H1 (cell line): ENCODE results near the gene RAPGEF1. TPM values are rescaled to one million over a fixed set of nuclear protein-coding genes. Genes with fewer than 3 reads are reported as not detected.

Experiments
- CTCF ChIA-PET: fragments of 300-600 bp; sonication (Branson Sonifier 250); formaldehyde crosslinking; loops from one replicate; lab custom pipeline; 2021; ENCODE audit not compliant: partially characterized antibody; lab: Charles Lee
- POLR2A ChIA-PET: fragments of 300-600 bp; sonication (Branson Sonifier 250); formaldehyde crosslinking; loops from one replicate; lab custom pipeline; 2021; ENCODE audit warnings: inconsistent platforms; ENCODE audit not compliant: partially characterized antibody; lab: Charles Lee
- DNase-seq, 2 experiments: peaks; one replicate each; pipeline versions ENCODE4 v3.0.0 to v3.0.0-alpha.2; 2010 to 2022; ENCODE audit warnings: low spot score in 2 of 2, low read depth in 1 of 2, mixed read lengths in 1 of 2
- FAIRE-seq: peaks from 2 replicates; lab custom pipeline; 2011; peaks lifted over from hg19 to GRCh38; lab: Jason Lieb, UNC
- H2AFZ ChIP-seq: 2 replicates; pipeline ENCODE4 v1.8.1; 2012; ENCODE audit warnings: low read length, inconsistent platforms
- H2AK5ac ChIP-seq: 2 replicates; pipeline ENCODE4 v1.6.1; 2013; ENCODE audit warnings: low read depth, low read length
- H2BK120ac ChIP-seq: replicated peaks from 2 replicates; pipeline ENCODE3; 2013; ENCODE audit warnings: low read depth, low read length, inconsistent platforms
- H2BK12ac ChIP-seq: 2 replicates; pipeline ENCODE4 v1.6.1; 2013; ENCODE audit warnings: low read depth, low read length
- H2BK15ac ChIP-seq: 2 replicates; pipeline ENCODE4 v1.6.1; 2013; ENCODE audit warnings: low read length
- H2BK20ac ChIP-seq: 2 replicates; pipeline ENCODE4 v1.6.1; 2013; ENCODE audit warnings: low read length
- H2BK5ac ChIP-seq: 2 replicates; pipeline ENCODE4 v1.6.1; 2013; ENCODE audit warnings: low read depth, low read length
- H3K14ac ChIP-seq: 2 replicates; pipeline ENCODE4 v1.6.1; 2013; ENCODE audit warnings: inconsistent platforms; ENCODE audit not compliant: insufficient read length
- H3K18ac ChIP-seq: 2 replicates; pipeline ENCODE4 v1.6.1; 2013; ENCODE audit warnings: low read length; ENCODE audit errors: extremely low read depth
- H3K23ac ChIP-seq: 2 replicates; pipeline ENCODE4 v1.6.1; 2013; ENCODE audit warnings: inconsistent platforms; ENCODE audit not compliant: insufficient read length
- H3K23me2 ChIP-seq: 2 replicates; pipeline ENCODE4 v1.6.1; 2013; ENCODE audit warnings: low read depth, low read length
- H3K27ac ChIP-seq: 2 replicates; pipeline ENCODE4 v1.6.1; 2011; ENCODE audit warnings: low read depth, low read length, inconsistent platforms
- H3K27me3 ChIP-seq, 4 experiments: replicated peaks in 1 of 4; 1 replicate in 1 of 4; 2 replicates in 3 of 4; pipeline versions ENCODE4 v1.6.1 to v1.8.1; 2011 to 2013; ENCODE audit warnings: low read length in 3 of 4, mild to moderate bottlenecking in 3 of 4, inconsistent platforms in 2 of 4, mixed read lengths in 2 of 4, moderate library complexity in 1 of 4; ENCODE audit not compliant: control insufficient read depth in 3 of 4, insufficient read depth in 3 of 4; ENCODE audit errors: extremely low read depth in 1 of 4
- H3K36me3 ChIP-seq, 4 experiments: 2 replicates each; pipeline versions ENCODE4 v1.6.1 to v1.8.1; 2011 to 2013; ENCODE audit warnings: mild to moderate bottlenecking in 4 of 4, low read length in 3 of 4, moderate library complexity in 2 of 4, control low read depth in 1 of 4, inconsistent platforms in 1 of 4; ENCODE audit not compliant: insufficient read depth in 4 of 4, control insufficient read depth in 2 of 4
- H3K4ac ChIP-seq: replicated peaks from 2 replicates; pipeline ENCODE3; 2013; ENCODE audit warnings: low read length, low read depth, mixed read lengths, inconsistent platforms; ENCODE audit not compliant: insufficient read length
- H3K4me1 ChIP-seq, 4 experiments: replicated peaks in 1 of 4; 1 replicate in 1 of 4; 2 replicates in 3 of 4; pipeline versions ENCODE4 v1.6.1 to v1.8.1; 2011 to 2013; ENCODE audit warnings: low read length in 3 of 4, inconsistent platforms in 2 of 4, mixed read lengths in 1 of 4; ENCODE audit not compliant: insufficient read depth in 4 of 4, control insufficient read depth in 3 of 4
- H3K4me2 ChIP-seq, 2 experiments: 2 replicates each; pipeline versions ENCODE4 v1.6.1 to v1.8.1; 2011 to 2013; ENCODE audit warnings: low read depth in 2 of 2, low read length in 2 of 2, control low read depth in 1 of 2, inconsistent platforms in 1 of 2, mild to moderate bottlenecking in 1 of 2; ENCODE audit not compliant: insufficient read depth in 1 of 2
- H3K4me3 ChIP-seq, 4 experiments: fragments of 200-600, 300-600 bp in 1 of 4; sonication (generic), shearing (Covaris generic), sonication (Bioruptor Twin) in 1 of 4; 2 replicates each; pipeline versions ENCODE4 v1.5.1 to v1.8.1; 2011 to 2016; ENCODE audit warnings: low read length in 4 of 4, low read depth in 3 of 4, control low read depth in 2 of 4, inconsistent platforms in 2 of 4, mild to moderate bottlenecking in 2 of 4, mixed read lengths in 1 of 4, moderate library complexity in 1 of 4; ENCODE audit not compliant: insufficient read depth in 2 of 4; ENCODE audit errors: extremely low read depth in 1 of 4
- H3K56ac ChIP-seq: replicated peaks from 2 replicates; pipeline ENCODE3; 2013; ENCODE audit warnings: low read depth, mild to moderate bottlenecking, mixed read lengths, low read length, inconsistent platforms; ENCODE audit not compliant: insufficient read length
- H3K79me1 ChIP-seq: 2 replicates; pipeline ENCODE4 v1.6.1; 2013; ENCODE audit warnings: low read depth, low read length, control low read depth
- H3K79me2 ChIP-seq, 2 experiments: 2 replicates each; pipeline versions ENCODE4 v1.6.1 to v1.8.1; 2012 to 2013; ENCODE audit warnings: low read length in 2 of 2, mild to moderate bottlenecking in 2 of 2, inconsistent platforms in 1 of 2; ENCODE audit not compliant: insufficient read depth in 2 of 2, control insufficient read depth in 1 of 2
- H3K9ac ChIP-seq, 4 experiments: replicated peaks in 1 of 4; 1 replicate in 1 of 4; 2 replicates in 3 of 4; pipeline versions ENCODE4 v1.6.1 to v1.8.1; 2011 to 2013; ENCODE audit warnings: low read depth in 3 of 4, low read length in 3 of 4, control low read depth in 2 of 4, mild to moderate bottlenecking in 2 of 4, moderate library complexity in 2 of 4, inconsistent platforms in 1 of 4; ENCODE audit errors: extremely low read depth in 1 of 4
- H3K9me3 ChIP-seq, 2 experiments: 2 replicates each; pipeline versions ENCODE4 v1.6.1 to v1.8.1; 2012 to 2013; ENCODE audit warnings: mild to moderate bottlenecking in 2 of 2, moderate library complexity in 2 of 2, control low read depth in 1 of 2, inconsistent platforms in 1 of 2, low read depth in 1 of 2, low read length in 1 of 2, mixed read lengths in 1 of 2; ENCODE audit not compliant: insufficient read depth in 2 of 2
- H4K20me1 ChIP-seq, 2 experiments: replicated peaks in 1 of 2; 2 replicates each; pipeline versions ENCODE3 to v1.8.1; 2011 to 2013; ENCODE audit warnings: inconsistent platforms in 2 of 2, low read length in 2 of 2, mild to moderate bottlenecking in 1 of 2; ENCODE audit not compliant: insufficient read depth in 2 of 2, control insufficient read depth in 1 of 2
- H4K5ac ChIP-seq: 2 replicates; pipeline ENCODE4 v1.6.1; 2013; ENCODE audit warnings: low read length, low read depth, mixed read lengths, inconsistent platforms; ENCODE audit not compliant: insufficient read length
- H4K8ac ChIP-seq: 2 replicates; pipeline ENCODE4 v1.8.0; 2013; ENCODE audit warnings: mild to moderate bottlenecking, moderate library complexity, low read length, inconsistent platforms; ENCODE audit not compliant: insufficient read depth; ENCODE audit errors: extremely low read depth
- H4K91ac ChIP-seq: replicated peaks from 2 replicates; pipeline ENCODE3; 2013; ENCODE audit warnings: low read length, mixed read lengths, inconsistent platforms; ENCODE audit not compliant: insufficient read length
- JUN ChIP-seq: IDR thresholded peaks from 2 replicates; pipeline ENCODE4 v1.6.1; 2011; ENCODE audit warnings: low read depth, mild to moderate bottlenecking, improper control_type of control experiment, low read length
- TAF7 ChIP-seq: optimal IDR thresholded peaks from 2 replicates; pipeline ENCODE3; 2011; ENCODE audit warnings: low read depth, mild to moderate bottlenecking, inconsistent platforms, low read length, moderate library complexity, borderline replicate concordance
- WGBS, 2 experiments: shearing (Covaris generic) in 1 of 2; methylation state at CpG; one replicate each; pipeline versions ENCODE4 v1.1.6 to v1.1.7; 2013 to 2015; ENCODE audit warnings: low lambda C conversion rate in 2 of 2, mixed read lengths in 2 of 2, inconsistent platforms in 1 of 2, low coverage in 1 of 2, missing lambda C conversion rate in 1 of 2; ENCODE audit not compliant: insufficient replicate concordance in 2 of 2, insufficient coverage in 1 of 2, insufficient read length in 1 of 2; ENCODE audit errors: extremely low coverage in 1 of 2, missing lambda C conversion rate in 1 of 2; 5-methylcytosine and 5-hydroxymethylcytosine counted together
- polyA plus RNA-seq, 7 experiments: library from polyadenylated mRNA; depleted of rRNA in 3 of 7; stranded (reverse) in 5 of 7; unstranded in 2 of 7; fragments of >200 nt in 5 of 7; fragments of 200-250 nt in 2 of 7; gene quantifications; 1 replicate in 5 of 7; 2 replicates in 1 of 7; 4 replicates in 1 of 7; pipeline versions ENCODE4 v1.2.1 to v1.2.3, GENCODE V29; 2011 to 2013; ENCODE audit warnings: missing spikeins in 2 of 7, mixed read lengths in 2 of 7
- total RNA-seq: library from RNA; stranded (reverse); fragmentation: NEBNext Ultra II Directional; extraction: Animal tissue kit (Norgen Biotek cat#: 25700); gene quantifications from 2 replicates; pipeline ENCODE4 v1.2.1, GENCODE V29; 2021

Gene RAPGEF1
- total and polyA plus RNA-seq, 2 of the 8 experiments (the other 6 are each of a cell fraction or from before 2014, with no cell fraction given), result 29.7 to 78.9 TPM

- no peak overlapping the region for H2AK5ac ChIP-seq
- H3K23ac ChIP-seq, result no peak overlapping the region
- no peak overlapping the region for H4K8ac ChIP-seq
- ChIA-PET POLR2A (no interaction called here), CTCF (interaction anchor here (0.6 to 3.3 kb wide), 3 partner anchors 8 to 9 kb away, joined by 3 to 12 read pairs (median 3); no protein-coding TSS in a partner anchor)
- DNase-seq (no peak), FAIRE-seq (no peak)
- H2BK15ac ChIP-seq, result no peak overlapping the region
- H4K91ac ChIP-seq, result no peak overlapping the region
- H3K4me1 ChIP-seq, result no peaks in the 10 kb centered on the region
- H3K4me3 ChIP-seq, result no peak overlapping the region
- no peak overlapping the region for H2AFZ ChIP-seq
- no peak overlapping the region for H2BK5ac ChIP-seq
- WGBS, 2 experiments, result 92% methylated on average over 7 of the region's 7 CpGs; no CpG with 5 or more reads in 1 of the 2 experiments
- H3K14ac ChIP-seq, result no peak overlapping the region
- peaks cover 2 to 4% of the 10 kb centered on the region in 2 experiments for H4K20me1 ChIP-seq
- no peaks in the 10 kb centered on the region for H3K27me3 ChIP-seq
- no peak overlapping the region for H3K4ac ChIP-seq
- H3K4me2 ChIP-seq, result no peak overlapping the region
- H2BK120ac ChIP-seq, result no peak overlapping the region
- peaks cover 5 to 6% (median 5%) of the 10 kb centered on the region in 4 experiments; a peak in 7 of 8 replicates for H3K36me3 ChIP-seq
- no peaks in the 10 kb centered on the region for H3K9me3 ChIP-seq
- H2BK12ac ChIP-seq, result no peak overlapping the region
- H3K56ac ChIP-seq, result no peak overlapping the region
- H3K9ac ChIP-seq, result no peak overlapping the region
- TF ChIP-seq TAF7 (no peak), JUN (no peak)
- no peak overlapping the region for H4K5ac ChIP-seq
- H3K79me2 ChIP-seq, result no peaks in the 10 kb centered on the region
- no peaks in the 10 kb centered on the region for H3K23me2 ChIP-seq
- H3K27ac ChIP-seq, result no peak overlapping the region
- H3K18ac ChIP-seq, result no peak overlapping the region
- H2BK20ac ChIP-seq, result no peak overlapping the region
- H3K79me1 ChIP-seq, result 0 out of 2 replicates have a peak, but pooled peaks cover 3% of the 10 kb centered on the region
Observed at GRCh38 chr9:131597246-131597645, 142.6 kb downstream of the RAPGEF1 start.
